ENCODE results near the gene LACTB.
A peak's percentile ranks its signal among the peaks of the same experiment; 100 is the strongest.
"Not testable (repeated sequence)": the region's sequence is repeated elsewhere in the genome, so short reads cannot be mapped to it uniquely, and the experiment has no call there.

LACTB gene

DNA sequence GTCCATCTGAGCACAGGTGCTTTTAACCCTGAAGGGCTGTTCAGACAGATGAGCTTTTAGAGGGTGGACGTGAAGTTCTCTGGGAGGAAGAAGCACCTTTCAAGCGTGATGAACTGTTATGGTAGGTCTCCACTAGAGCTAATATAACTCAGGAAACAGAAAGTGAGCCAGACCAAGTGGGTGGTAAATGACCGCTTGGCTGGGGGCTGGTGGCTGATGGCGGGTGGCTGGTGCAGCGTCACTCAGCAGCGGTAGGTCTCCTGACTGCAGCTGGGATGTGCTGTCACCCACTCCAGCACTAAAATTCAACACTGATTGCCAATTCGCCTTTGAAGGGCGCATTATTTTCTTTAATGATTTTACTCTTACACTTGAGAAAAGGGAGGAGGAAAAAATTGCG is 31.2 kb upstream of the LACTB start:
- Histone ChIP-seq H3K36me3 (ENCODE audit: control insufficient read depth, insufficient read depth, low read length) (no peaks in the 10 kb centered on the region), H3K9me3 (ENCODE audit: control insufficient read depth, low read length) (no peaks in the 10 kb centered on the region), H3K4me3 (ENCODE audit: extremely low read depth, insufficient read depth, low read length, poor library complexity, severe bottlenecking) (no peak overlapping the region), H3K4me1 (ENCODE audit: control insufficient read depth, insufficient read depth, low read length, poor library complexity, severe bottlenecking) (peaks cover 35% of the 10 kb centered on the region), H3K27ac (ENCODE audit: low read depth, low read length, severe bottlenecking) (peak overlapping the region; percentile 54)
- 87 to 98% methylated on average over 6 of the region's 9 CpGs for WGBS, 2 experiments (ENCODE audit: insufficient coverage in 2 of 2)

DNA sequence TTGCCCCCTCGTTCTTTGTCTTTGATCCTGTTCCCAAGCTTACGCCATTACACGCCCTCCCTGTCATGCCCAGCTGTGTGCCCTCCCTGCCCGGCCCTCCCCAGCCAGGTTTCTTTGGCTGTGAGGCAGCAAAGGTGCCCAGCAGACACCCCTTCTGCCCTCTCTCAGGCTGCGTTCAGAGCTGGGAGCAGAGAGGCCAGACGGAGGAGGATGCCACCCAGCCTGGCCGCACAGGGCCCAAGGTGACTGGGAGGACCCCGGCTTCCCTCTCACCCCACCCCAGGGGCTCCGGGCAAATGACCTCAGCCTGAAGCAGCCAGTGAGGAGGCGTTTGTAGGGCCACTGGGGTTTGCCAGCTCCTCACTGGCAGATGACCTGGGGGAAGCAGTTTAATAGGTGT is 30.8 kb upstream of the LACTB start:
- H3K4me3 ChIP-seq (ENCODE audit: extremely low read depth, insufficient read depth, low read length, poor library complexity, severe bottlenecking): no peak overlapping the region
- H3K4me1 ChIP-seq (ENCODE audit: control insufficient read depth, insufficient read depth, low read length, poor library complexity, severe bottlenecking): peaks cover 35% of the 10 kb centered on the region
- no peaks in the 10 kb centered on the region for H3K36me3 ChIP-seq (ENCODE audit: control insufficient read depth, insufficient read depth, low read length)
- H3K9me3 ChIP-seq (ENCODE audit: control insufficient read depth, low read length): no peaks in the 10 kb centered on the region
- WGBS, 2 experiments (ENCODE audit: insufficient coverage in 2 of 2): 86 to 92% methylated on average over 6 to 8 of the region's 10 CpGs
- no peak overlapping the region for H3K27ac ChIP-seq (ENCODE audit: low read depth, low read length, severe bottlenecking)

DNA sequence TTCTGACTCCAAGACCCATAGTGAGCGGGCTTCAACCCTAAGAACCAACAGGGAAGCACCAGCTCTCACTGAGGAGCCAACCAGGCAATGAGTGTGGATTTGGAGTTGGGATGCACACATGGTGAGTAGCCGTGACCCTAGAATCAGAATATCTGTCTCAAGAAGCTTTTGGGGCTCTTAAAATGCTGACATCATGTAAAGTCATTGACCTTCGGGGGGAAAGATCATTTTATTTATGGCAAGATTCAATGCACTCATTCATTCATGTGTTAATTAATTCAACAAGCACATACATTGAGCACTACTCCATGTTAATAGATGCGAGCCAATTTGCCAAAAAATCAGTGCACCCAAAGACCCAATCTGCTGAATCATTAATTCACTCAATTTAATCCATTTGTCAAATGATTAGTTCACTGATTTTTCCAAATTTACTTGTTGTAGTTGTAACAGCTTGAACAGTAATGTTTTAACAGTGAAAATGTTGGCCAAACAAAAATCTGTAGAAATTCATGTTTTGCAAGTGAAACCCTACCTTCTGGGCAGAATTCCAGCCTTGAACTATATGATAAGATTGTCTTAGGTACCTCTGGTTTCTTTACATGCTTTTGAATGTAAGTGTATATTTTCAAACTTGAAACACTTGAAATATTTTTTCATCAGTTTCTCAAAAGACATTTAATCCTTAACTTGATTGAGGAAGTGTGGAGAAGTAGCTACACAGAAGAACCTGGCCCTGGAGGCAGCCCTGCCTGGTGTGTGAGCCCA is 29.8 kb upstream of the LACTB start:
- H3K27ac ChIP-seq (ENCODE audit: low read depth, low read length, severe bottlenecking): no peak overlapping the region
- WGBS, 2 experiments (ENCODE audit: insufficient coverage in 2 of 2): 83 to 100% methylated on average over 1 to 3 of the region's 4 CpGs

DNA sequence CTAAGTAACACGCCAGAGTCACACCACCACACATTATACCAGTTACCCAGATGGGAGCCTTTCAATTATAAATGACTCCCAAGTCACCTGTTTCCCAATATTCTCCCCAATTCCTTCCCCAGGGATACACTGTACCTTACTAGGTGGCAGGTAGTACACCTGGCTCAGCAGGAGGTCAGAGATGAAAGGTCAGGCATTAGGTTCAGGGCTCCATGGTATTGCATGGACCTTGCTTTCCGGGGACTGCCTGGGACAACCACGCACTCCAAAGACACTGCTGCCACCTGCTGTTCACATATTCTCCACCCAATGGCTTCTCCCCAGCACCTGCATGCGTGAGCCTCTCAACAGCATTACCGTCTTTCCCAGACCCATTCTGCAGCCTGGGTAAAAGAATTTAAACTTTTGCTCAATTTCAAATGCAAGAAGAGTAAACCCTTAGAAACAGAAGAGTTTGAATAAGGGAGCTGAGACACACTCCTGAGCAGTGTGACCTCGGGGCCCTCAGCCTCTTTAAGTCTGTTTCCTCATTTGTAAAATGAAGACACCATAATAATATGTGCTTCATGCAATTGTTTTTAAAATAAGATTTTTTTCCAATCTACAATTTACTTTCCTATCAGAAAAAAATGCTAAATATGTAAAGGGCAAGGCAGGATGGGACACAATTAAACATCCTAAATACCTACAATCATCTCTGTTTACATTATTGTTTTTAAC is 28.0 kb upstream of the LACTB start:
- WGBS, 2 experiments (ENCODE audit: insufficient coverage in 2 of 2): 22 to 25% methylated on average over 3 to 4 of the region's 6 CpGs

More for the DNA sequence above, 29.8 kb upstream of the LACTB start:
- peaks cover 33% of the 10 kb centered on the region for H3K4me1 ChIP-seq (ENCODE audit: control insufficient read depth, insufficient read depth, low read length, poor library complexity, severe bottlenecking)
- no peaks in the 10 kb centered on the region for H3K9me3 ChIP-seq (ENCODE audit: control insufficient read depth, low read length)
- no peaks in the 10 kb centered on the region for H3K36me3 ChIP-seq (ENCODE audit: control insufficient read depth, insufficient read depth, low read length)
- H3K4me3 ChIP-seq (ENCODE audit: extremely low read depth, insufficient read depth, low read length, poor library complexity, severe bottlenecking): no peak overlapping the region

DNA sequence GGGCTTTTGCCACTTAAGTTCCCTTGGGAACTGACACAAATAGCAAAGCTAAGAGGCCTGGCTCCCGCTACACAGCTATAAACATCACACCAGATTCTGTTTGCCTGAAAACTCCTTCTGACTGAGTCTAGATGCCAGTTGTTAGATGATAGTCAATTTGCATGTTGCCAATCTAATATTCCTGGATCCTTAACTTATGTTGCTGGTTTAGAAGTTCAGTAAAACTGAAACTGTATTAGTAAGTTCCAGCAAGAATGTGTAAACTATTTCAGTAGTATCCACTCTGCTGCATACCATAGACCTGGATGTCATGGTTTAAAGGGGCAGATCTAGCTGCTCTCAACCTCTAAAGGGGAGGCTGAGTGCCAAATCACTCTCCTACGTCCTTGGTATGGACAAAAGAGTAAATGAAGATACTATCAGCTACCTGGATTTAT is 27.1 kb upstream of the LACTB start:
- Histone ChIP-seq H3K4me3 (ENCODE audit: extremely low read depth, insufficient read depth, low read length, poor library complexity, severe bottlenecking) (no peak overlapping the region), H3K4me1 (ENCODE audit: control insufficient read depth, insufficient read depth, low read length, poor library complexity, severe bottlenecking) (peaks cover 20% of the 10 kb centered on the region), H3K36me3 (ENCODE audit: control insufficient read depth, insufficient read depth, low read length) (no peaks in the 10 kb centered on the region), H3K27ac (ENCODE audit: low read depth, low read length, severe bottlenecking) (peak overlapping the region; percentile 85), H3K9me3 (ENCODE audit: control insufficient read depth, low read length) (no peaks in the 10 kb centered on the region)
- WGBS, 2 experiments (ENCODE audit: insufficient coverage in 2 of 2): 60% methylated on average over 1 of the region's 2 CpGs; no CpG with 5 or more reads in 1 of the 2 experiments

More for the DNA sequence above, 28.0 kb upstream of the LACTB start:
- Histone ChIP-seq H3K4me1 (ENCODE audit: control insufficient read depth, insufficient read depth, low read length, poor library complexity, severe bottlenecking) (peaks cover 25% of the 10 kb centered on the region), H3K4me3 (ENCODE audit: extremely low read depth, insufficient read depth, low read length, poor library complexity, severe bottlenecking) (no peak overlapping the region), H3K36me3 (ENCODE audit: control insufficient read depth, insufficient read depth, low read length) (no peaks in the 10 kb centered on the region), H3K27ac (ENCODE audit: low read depth, low read length, severe bottlenecking) (no peak overlapping the region), H3K9me3 (ENCODE audit: control insufficient read depth, low read length) (no peaks in the 10 kb centered on the region)

DNA sequence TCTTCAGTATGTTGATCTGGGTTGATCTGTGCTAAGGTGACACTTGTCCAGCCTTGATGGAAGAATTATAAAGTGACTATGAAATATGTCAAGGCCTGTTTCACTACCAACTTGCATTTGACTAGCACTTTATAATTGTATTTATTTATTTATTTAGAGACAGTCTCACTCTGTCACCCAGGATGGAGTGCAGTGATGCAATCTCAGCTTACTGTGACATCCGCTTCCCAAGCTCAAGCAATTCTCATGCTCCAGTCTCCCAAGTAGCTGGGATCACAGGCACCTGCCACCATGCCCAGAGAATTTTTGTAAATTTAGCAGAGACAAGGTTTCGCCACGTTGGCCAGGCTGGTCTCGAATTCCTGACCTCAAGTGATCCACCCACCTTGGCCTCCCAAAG is 25.5 kb upstream of the LACTB start:
- no peaks in the 10 kb centered on the region for H3K9me3 ChIP-seq (ENCODE audit: control insufficient read depth, low read length)
- H3K27ac ChIP-seq (ENCODE audit: low read depth, low read length, severe bottlenecking): no peak overlapping the region
- H3K4me1 ChIP-seq (ENCODE audit: control insufficient read depth, insufficient read depth, low read length, poor library complexity, severe bottlenecking): peaks cover 11% of the 10 kb centered on the region
- 96 to 98% methylated on average over 4 of the region's 4 CpGs for WGBS, 2 experiments (ENCODE audit: insufficient coverage in 2 of 2)
- H3K36me3 ChIP-seq (ENCODE audit: control insufficient read depth, insufficient read depth, low read length): no peaks in the 10 kb centered on the region
- H3K4me3 ChIP-seq (ENCODE audit: extremely low read depth, insufficient read depth, low read length, poor library complexity, severe bottlenecking): no peak overlapping the region

DNA sequence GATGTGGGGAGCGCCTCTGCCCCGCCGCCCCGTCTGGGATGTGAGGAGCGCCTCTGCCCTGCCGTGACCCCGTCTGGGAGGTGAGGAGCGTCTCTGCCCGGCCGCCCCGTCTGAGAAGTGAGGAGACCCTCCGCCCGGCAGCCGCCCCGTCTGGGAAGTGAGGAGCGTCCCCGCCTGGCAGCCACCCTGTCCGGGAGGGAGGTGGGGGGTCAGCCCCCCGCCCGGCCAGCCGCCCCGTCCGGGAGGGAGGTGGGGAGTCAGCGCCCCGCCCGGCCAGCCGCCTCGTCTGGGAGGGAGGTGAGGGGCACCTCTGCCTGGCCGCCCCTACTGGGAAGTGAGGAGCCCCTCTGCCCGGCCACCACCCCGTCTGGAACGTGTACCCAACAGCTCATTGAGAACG is 22.8 kb upstream of the LACTB start:
- H3K4me1 ChIP-seq (ENCODE audit: control insufficient read depth, insufficient read depth, low read length, poor library complexity, severe bottlenecking): peaks cover 11% of the 10 kb centered on the region
- not testable (repeated sequence) for H3K36me3 ChIP-seq (ENCODE audit: control insufficient read depth, insufficient read depth, low read length); H3K27ac ChIP-seq (ENCODE audit: low read depth, low read length, severe bottlenecking); H3K9me3 ChIP-seq (ENCODE audit: control insufficient read depth, low read length); H3K4me3 ChIP-seq (ENCODE audit: extremely low read depth, insufficient read depth, low read length, poor library complexity, severe bottlenecking)
- WGBS, 2 experiments (ENCODE audit: insufficient coverage in 2 of 2): 80 to 90% methylated on average over 2 to 6 of the region's 33 CpGs

DNA sequence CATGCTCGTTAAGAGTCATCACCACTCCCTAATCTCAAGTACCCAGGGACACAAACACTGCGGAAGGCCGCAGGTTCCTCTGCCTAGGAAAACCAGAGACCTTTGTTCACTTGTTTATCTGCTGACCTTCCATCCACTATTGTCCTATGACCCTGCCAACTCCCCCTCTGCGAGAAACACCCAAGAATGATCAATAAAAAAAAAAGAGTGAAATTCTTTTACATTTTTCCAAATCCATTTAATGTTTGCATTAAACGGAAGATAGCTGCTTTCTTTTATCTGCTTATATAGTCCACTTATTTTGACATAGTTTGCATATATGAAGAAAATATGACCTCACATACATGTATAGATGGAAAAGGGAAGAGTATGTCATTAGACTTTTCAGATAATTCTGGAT is 22.1 kb upstream of the LACTB start:
- not testable (repeated sequence) for H3K4me3 ChIP-seq (ENCODE audit: extremely low read depth, insufficient read depth, low read length, poor library complexity, severe bottlenecking); H3K36me3 ChIP-seq (ENCODE audit: control insufficient read depth, insufficient read depth, low read length); H3K4me1 ChIP-seq (ENCODE audit: control insufficient read depth, insufficient read depth, low read length, poor library complexity, severe bottlenecking); H3K9me3 ChIP-seq (ENCODE audit: control insufficient read depth, low read length); H3K27ac ChIP-seq (ENCODE audit: low read depth, low read length, severe bottlenecking)
- no CpG with 5 or more reads among the region's 5 CpGs for WGBS, 2 experiments (ENCODE audit: insufficient coverage in 2 of 2)

DNA sequence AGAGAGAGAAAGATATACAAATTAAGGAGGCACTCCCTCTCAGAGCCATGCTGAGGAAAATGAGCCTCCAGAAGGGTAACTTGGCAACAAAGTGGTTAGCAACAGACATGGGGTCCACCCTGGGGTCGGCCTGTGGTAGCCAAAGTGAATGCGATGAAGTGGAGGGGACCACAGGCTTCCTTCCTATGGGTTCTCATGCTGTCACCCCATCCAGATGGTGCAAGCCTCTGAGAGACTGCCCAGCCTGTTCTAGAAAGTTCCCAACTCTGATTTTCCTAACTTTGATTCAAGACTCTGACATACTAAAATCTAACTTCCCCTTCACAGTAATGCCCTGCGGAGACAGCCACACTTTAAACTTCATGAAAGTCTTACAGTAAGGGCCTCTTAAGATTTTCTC is 18.2 kb upstream of the LACTB start:
- Histone ChIP-seq H3K9me3 (ENCODE audit: control insufficient read depth, low read length) (peaks cover 8% of the 10 kb centered on the region), H3K4me3 (ENCODE audit: extremely low read depth, insufficient read depth, low read length, poor library complexity, severe bottlenecking) (no peak overlapping the region), H3K4me1 (ENCODE audit: control insufficient read depth, insufficient read depth, low read length, poor library complexity, severe bottlenecking) (no peaks in the 10 kb centered on the region), H3K27ac (ENCODE audit: low read depth, low read length, severe bottlenecking) (no peak overlapping the region), H3K36me3 (ENCODE audit: control insufficient read depth, insufficient read depth, low read length) (no peaks in the 10 kb centered on the region)
- 100% methylated on average over 3 of the region's 3 CpGs for WGBS, 2 experiments (ENCODE audit: insufficient coverage in 2 of 2)

DNA sequence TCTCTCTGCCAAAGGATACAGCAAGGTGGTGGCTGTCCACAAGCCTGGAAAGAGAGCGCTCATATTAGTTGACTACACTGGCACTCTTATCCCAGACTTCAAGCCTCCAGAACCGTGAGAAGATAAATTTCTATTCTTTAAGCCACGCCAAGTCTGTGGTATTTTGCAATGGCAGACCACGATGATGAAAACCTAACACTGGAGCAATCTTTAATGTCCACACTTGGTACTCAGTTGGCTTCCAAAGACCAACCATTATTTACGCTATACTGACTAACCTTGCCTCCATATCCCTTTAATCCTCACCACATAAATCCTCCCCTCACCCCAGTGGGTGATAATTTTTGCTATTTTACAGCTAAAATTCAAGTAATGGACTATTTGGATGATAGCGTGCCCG is 16.9 kb upstream of the LACTB start:
- WGBS, 2 experiments (ENCODE audit: insufficient coverage in 2 of 2): 75 to 81% methylated on average over 6 of the region's 7 CpGs
- H3K4me1 ChIP-seq (ENCODE audit: control insufficient read depth, insufficient read depth, low read length, poor library complexity, severe bottlenecking): no peaks in the 10 kb centered on the region
- H3K36me3 ChIP-seq (ENCODE audit: control insufficient read depth, insufficient read depth, low read length): no peaks in the 10 kb centered on the region
- no peak overlapping the region for H3K4me3 ChIP-seq (ENCODE audit: extremely low read depth, insufficient read depth, low read length, poor library complexity, severe bottlenecking)
- no peak overlapping the region for H3K27ac ChIP-seq (ENCODE audit: low read depth, low read length, severe bottlenecking)
- peaks cover 8% of the 10 kb centered on the region for H3K9me3 ChIP-seq (ENCODE audit: control insufficient read depth, low read length)

DNA sequence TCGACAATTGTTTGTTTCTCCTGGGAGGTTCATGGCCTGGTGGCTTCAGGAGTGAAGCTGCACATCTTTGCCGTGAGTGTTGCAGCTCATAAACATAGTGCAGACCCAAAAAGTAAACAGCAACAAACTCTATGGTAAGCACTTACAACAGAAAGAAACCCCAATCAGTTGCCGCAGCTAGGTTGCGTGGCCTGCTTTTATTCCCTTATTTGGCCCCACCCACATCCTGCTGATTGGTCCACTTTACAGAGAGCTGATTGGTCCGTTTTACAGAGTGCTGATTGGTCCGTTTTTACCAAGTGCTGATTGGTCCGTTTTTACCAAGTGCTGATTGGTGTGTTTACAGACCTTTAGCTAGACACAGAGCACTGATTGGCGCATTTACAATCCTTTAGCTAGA is 16.3 kb upstream of the LACTB start:
- 81 to 85% methylated on average over 7 to 8 of the region's 8 CpGs for WGBS, 2 experiments (ENCODE audit: insufficient coverage in 2 of 2)

More for the DNA sequence above, 16.3 kb upstream of the LACTB start:
- H3K9me3 ChIP-seq (ENCODE audit: control insufficient read depth, low read length); H3K36me3 ChIP-seq (ENCODE audit: control insufficient read depth, insufficient read depth, low read length); H3K4me3 ChIP-seq (ENCODE audit: extremely low read depth, insufficient read depth, low read length, poor library complexity, severe bottlenecking); H3K4me1 ChIP-seq (ENCODE audit: control insufficient read depth, insufficient read depth, low read length, poor library complexity, severe bottlenecking); H3K27ac ChIP-seq (ENCODE audit: low read depth, low read length, severe bottlenecking): not testable (repeated sequence)
